Hematopoietic multipotent progenitor cell treated with erythropoietin and hydrocortisone succinate and interleukin-3 and kit ligand, for 6 days (in vitro differentiated cells): ENCODE results near the gene MSRB2.
A peak's percentile ranks its signal among the peaks of the same experiment; 100 is the strongest.
"Not testable (repeated sequence)": the region's sequence is repeated elsewhere in the genome, so short reads cannot be mapped to it uniquely, and the experiment has no call there.

Experiments
- DNase-seq: peaks from one replicate; pipeline ENCODE4 v3.0.0-alpha.2; 2015

The MSRB2 gene

DNA sequence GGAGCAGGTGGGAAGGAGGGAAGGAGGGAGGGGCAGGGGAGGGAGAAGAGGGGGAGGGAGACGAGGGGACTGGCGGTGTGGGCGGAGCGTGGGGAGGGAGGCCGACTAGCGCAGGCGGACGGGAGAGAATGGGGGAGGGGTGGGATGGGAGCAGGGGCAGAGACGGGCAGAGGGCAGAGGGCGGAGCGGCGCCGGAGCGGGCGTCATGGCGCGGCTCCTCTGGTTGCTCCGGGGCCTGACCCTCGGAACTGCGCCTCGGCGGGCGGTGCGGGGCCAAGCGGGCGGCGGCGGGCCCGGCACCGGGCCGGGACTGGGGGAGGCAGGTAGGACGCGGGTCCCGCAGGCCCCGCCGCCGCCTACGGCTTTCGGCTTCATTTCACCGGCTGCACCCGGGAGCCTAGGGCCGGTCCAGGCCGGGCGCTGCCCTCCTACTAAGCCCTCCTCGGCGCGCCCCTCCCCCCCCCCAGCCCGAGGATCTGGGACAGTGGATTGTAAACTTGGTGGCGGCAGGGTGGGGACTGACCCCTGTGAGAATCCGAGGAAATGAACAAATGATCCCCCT, at the start of gene MSRB2:
TSS of gene MSRB2 (plus strand) at position 176 of the 562 bp plus-strand sequence. CDS start at position 206, 30 bp downstream.
- DNase-seq: peak; percentile 98

- DNase-seq: no peak
Observed at GRCh38 chr10:23046027-23046426, 49.4 kb upstream of the MSRB2 start.

GRCh38 chr10:23047201-23048050, 48.0 kb upstream of the MSRB2 start:
- peak; percentile 44 for DNase-seq

DNA sequence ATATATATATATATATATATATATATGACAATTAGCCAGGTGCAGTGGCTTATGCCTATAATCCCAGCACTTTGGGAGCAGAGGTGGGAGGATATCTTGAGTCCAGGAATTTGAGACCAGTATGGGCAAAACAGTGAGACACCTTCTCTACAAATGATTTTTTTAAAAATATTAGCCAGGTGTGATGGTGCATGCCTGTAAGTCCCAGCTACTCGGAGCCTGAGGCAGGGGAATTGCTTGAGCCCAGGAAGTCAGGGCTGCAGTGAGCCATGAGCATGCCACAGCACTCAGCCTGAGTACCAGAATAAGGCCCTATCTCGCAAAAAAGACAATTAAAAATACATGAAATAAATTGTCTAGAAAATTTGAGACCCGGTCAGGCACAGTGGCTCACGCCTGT, 47.2 kb upstream of the MSRB2 start:
- no peak for DNase-seq

DNA sequence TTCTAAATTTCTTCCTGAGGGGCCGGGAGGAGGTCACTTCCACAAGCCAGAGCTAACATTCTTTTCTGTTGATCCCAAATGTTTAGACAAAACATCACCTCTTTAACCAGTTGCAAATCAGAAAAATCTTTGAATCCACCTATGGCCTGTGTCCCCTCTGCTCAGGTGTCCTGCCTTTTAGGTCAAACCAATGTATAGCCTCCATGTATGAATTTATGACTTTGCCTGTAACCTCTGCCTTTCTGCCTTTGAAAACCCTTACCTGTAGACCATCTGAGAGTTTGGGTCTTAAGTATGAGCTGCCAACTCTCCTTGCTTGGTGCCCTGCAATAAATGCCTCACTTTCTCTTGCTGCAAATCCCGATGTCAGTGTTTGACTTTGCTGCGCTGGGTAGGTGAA, 44.1 kb upstream of the MSRB2 start:
- DNase-seq: no peak

GRCh38 chr10:23051855-23052331, 43.5 kb upstream of the MSRB2 start:
- no peak for DNase-seq

DNA sequence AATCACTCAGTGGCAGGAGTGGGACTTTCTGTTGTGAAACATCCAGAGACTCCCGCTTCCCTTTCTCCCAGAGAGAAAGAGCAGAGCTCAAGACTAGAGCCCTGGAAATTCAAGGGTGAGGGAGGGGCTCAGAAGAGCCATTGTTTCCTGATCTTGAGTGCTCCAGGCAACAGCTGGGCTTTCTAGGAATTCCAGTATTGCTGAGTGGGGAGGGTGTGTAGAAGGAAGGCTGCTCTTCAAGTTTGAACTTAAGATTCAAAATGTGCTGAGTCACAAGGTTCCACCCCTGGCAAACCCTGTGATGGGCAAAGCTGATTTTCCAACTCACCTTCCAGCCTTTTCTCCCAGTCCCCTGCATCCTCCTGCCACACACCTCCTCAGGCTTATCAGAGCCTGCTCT, 42.3 kb upstream of the MSRB2 start:
- peak; percentile 8 for DNase-seq

- DNase-seq: no peak
Observed at GRCh38 chr10:23055424-23056185, 39.8 kb upstream of the MSRB2 start.

- no peak for DNase-seq
Observed at GRCh38 chr10:23056186-23056579, 39.2 kb upstream of the MSRB2 start.

DNA sequence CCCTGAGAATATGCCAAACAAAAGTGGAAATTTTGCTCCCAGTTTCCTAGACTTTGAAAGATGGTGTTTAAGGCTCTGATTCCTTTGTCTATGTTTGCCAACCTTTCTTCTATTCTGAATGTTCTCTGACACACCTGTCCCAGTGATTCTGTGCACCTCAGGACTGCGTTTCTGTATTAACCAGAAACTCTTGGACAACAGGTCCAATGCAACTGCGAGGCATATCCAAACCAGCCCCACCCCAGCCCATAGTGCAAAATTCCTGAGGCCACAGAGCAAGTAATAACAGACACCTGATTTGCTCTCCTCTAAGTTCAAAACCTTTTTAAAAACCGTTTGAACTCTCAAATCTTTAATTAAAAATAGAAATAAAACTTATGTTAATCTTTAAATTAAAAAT, 37.0 kb upstream of the MSRB2 start:
- DNase-seq: no peak

- DNase-seq: no peak
Observed at GRCh38 chr10:23060918-23061317, 34.5 kb upstream of the MSRB2 start.

DNA sequence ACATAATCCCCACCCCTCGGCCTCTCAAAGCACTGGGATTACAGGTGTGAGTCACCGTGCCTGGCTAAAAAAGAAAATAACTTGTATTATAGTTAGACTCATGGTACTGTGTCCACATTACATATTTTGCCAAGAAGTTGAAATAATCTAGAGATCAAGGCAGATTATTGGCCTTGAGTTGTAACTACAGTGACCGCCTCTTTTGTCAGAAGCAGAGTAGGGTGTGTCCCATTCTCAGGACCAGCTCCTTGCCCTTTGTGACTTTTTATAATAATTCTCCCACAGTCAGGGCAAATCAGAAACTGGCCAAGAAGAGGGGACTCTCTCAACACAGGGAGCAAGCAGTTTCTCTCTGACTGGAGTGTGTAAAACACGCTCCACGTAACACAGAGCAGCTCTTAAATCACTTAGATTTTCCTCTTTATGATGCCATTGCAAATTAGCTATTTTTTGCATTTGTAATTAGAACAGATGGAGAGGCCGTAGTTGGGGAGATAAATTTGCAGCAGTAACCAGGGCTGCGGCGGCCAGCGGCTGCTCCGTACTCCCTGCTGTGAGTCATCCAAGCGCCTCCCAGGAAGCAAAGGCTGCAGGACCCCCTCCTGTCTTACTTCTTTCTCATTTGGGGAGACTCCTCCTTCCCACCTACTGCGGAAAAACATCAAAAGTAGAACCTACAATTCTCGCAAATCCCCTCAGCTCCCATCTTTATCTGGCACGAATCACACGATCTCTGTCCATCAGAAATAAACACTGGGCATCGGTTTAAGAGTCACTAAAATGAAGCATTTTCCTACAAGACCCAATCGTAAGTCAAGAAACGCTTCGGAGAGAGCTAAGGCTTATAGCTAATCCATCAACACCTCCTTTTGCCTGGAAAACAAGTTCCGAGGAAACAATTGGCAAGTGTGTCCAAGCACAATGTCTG, 32.1 kb upstream of the MSRB2 start:
- no peak for DNase-seq

DNA sequence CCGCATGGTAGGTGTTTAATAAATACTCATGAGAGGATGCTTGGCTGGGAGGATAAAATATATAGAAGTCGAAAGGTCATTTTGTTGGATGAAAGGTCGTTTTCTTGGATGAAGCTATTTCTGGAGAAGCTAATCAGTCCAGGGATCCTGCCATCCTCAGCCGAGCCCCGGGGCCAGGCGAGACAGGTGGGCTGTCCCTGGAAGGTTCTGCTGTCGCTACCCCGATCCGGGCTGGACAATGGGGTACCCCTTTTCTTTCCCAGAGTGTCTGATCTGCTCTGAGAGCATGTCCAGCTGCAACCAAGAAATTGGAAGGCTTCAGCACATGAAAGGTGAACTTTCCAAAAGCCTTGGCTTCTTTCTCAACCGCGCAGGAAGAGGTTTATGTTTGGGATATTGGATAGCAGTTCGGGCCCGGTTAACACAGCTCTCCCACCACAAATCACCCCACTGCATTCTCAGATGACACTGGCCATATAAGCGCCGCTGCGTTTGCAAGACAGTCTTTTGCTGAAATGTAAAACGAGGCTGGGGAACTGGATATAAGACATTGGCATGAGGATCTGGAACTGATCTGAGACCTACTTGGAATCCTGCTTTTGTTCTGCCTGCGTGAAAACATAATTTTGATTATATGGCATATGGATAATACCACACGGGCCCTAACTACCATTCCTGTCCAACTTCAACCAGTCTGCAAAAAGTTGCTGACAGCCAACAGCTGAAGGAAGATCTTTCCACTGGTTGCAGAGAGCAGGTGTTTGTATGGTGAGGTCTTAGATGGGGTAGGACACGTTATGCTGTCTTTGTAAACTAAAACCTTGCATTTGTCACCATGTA, 31.2 kb upstream of the MSRB2 start:
- no peak for DNase-seq

DNA sequence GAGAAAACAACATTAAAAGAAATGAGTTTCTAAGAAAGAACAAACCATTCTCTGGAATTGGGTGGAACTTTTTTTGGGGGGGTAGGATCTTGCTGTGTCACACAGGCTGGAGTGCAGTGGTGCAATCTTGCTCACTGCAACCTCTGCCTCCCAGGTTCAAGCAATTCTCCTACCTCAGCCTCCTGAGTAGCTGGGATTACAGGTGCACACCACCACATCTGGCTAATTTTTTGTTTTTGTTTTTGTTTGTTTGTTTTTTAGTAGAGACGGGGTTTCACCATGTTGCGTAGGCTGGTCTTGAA, 30.6 kb upstream of the MSRB2 start:
- DNase-seq: not testable (repeated sequence)

- DNase-seq: no peak
Observed at GRCh38 chr10:23065181-23065948, 30.0 kb upstream of the MSRB2 start.

DNA sequence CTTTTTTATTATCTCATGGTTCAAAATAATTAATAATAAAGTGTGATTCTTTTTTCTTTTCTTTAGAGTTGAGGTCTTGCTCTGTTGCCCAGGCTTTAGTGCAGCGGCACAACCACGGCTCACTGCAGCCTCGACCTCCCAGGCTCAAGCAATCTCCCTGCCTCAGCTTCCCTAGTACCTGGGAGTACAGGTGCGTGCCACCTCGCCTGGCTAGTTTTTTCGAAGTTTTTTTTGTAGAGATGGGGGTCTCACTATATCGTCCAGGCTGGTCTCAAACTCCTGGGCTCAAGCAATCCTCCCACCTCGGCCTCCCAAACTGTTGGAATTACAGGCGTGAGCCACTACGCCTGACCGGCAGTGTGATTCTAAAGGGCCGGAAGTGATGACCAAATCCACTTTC, 28.0 kb upstream of the MSRB2 start:
- DNase-seq: no peak

DNA sequence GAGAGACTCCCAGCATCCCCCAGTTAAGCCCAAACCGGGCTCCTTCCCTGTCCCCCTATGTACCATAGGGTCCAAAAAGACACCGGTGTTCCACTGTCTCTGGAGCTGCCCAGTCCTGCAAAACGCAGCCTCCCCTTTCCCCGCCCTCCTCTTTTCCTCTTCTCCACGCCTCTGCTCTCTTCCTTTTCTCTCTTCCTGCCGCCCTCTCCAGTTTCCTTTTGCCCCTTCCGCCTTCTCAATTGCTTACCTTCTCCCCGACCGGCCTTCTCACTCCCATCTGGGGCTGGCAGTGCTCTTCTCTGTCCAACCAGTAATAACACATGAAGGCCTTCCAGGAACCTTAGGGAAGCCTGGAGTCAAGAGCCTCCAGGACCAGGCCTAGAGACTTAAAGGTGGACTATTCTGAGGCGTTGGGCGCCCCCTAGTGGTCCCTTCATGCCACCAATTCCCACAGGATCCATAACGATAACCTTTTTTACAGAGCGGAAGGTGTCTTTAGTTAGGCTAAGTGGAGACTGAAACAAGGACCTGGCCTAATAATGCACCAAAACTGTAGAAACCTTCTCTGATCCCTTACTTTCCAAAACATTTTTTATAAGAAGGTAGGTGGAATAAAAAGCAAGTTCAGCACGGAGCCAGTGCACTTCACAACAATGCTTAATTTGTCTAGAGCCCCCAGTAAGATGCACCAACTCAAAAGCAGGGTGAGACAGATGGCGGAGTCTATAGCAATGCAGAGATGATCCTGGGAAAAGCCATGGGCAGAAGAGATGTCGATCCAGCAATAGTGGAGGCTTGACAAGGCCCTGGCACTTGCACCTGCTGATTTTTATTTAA, 27.2 kb upstream of the MSRB2 start:
- DNase-seq: peak; percentile 89

- DNase-seq: no peak
Observed at GRCh38 chr10:23069019-23069815, 26.2 kb upstream of the MSRB2 start.
